ENCODE measurements around the gene DCAF7.

The DCAF7 gene

DNA sequence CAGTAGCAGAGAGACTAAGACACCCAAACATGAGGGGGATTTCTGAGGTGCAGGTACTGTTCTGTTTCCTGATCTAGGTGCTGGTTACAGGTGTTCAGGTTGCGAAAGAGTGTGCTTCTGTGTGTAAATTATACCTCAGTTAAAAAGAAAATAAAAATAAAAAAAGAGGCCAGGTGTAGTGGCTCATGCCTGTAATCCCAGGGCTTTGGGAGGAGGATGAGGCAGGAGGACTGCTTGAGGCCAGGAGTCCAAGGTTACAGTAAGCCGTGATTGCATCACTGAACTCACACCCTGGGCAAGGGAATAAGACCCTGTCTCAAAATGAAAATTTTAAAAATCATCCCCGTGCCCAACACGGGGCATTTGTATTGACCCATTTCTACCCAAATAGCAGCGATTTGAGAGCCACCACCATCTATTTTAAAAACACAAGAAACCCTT is 3.2 kb upstream of the DCAF7 start:
- TF ChIP-seq, protein P1, sequence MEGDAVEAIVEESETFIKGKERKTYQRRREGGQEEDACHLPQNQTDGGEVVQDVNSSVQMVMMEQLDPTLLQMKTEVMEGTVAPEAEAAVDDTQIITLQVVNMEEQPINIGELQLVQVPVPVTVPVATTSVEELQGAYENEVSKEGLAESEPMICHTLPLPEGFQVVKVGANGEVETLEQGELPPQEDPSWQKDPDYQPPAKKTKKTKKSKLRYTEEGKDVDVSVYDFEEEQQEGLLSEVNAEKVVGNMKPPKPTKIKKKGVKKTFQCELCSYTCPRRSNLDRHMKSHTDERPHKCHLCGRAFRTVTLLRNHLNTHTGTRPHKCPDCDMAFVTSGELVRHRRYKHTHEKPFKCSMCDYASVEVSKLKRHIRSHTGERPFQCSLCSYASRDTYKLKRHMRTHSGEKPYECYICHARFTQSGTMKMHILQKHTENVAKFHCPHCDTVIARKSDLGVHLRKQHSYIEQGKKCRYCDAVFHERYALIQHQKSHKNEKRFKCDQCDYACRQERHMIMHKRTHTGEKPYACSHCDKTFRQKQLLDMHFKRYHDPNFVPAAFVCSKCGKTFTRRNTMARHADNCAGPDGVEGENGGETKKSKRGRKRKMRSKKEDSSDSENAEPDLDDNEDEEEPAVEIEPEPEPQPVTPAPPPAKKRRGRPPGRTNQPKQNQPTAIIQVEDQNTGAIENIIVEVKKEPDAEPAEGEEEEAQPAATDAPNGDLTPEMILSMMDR (conservative IDR thresholded peaks at IDR 0.05), result no peak
- TF ChIP-seq ZFX (IDR thresholded peaks at IDR 0.05), result no peak
- H3K27ac ChIP-seq, result no peak overlapping the region

DNA sequence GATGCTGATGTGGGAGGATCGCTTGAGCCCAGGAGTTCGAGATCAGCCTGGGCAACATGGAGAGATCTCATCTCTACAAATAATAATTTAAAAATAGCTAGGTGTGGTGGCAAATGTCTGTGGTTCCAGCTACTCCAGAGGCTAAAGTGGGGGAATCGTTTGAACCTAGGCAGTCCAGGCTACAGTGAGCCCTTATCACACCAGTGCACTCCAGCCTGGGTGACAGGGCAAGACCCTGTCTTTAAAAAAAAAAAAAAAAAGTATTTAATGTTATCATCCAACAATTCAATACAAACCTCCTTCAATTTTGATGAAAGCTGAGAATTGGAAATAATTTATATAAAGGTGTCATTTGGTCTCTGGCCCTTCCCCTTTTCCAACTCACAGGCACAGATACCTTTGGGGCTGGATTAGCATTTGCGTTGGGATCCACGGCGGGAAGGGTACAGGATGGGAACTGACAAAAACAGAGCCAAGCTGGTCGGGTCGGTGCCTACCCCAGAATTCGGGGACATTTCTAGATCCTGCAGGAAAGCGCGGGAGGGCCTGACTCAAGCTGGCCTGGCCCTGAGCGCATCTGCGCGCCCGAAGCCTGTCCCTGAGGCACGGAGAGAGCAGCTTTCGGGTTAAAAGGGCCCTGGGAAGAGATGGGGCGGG is 860 bp upstream of the DCAF7 start:
- H3K27ac ChIP-seq, result peak overlapping the region; percentile 90

DNA sequence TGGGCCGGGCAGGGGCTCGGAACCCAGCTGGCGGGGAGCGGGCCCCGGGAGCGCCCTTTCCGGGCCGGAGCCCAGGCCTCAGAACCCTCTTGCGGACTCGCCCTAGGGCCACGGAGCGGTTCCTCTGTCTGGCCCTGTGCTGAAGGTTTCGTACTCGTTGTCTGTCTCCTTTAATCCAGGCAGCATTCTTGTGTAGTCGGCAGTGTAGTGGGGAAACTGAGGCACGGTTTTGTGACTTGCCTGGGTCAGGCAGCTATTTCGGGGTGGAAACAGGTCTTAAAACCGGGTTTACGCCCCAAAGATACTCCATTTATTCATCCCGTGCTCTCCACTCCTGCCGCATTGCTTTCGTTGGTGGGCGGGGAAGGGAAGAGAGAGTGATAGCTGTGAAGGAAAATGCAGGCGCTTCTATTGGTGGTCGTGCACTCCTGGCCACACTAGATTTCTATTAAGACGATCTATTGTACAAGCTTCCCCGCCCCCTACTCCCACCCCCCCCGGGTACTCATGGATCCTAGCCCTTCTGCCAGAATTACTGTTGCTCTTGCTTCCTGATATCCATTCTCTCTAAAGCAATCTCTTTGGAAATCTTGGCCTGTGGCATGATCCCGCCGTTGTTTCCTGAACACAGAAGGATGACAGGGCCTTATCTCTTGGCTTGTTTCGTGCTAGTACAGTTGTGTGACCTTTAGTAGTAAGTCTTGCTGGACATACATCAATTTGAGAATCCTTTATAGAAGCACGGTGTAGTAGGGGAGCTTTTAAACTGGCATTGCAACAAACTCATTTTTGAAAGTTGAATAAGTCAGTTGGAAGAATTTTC is 751 bp downstream of the DCAF7 start:
- H3K27ac ChIP-seq, result peak overlapping the region; percentile 90
- TF ChIP-seq, protein P1 (conservative IDR thresholded peaks at IDR 0.05), result no peak
- TF ChIP-seq ZFX (IDR thresholded peaks at IDR 0.05), result peak; percentile 70

More for the DNA sequence above, 860 bp upstream of the DCAF7 start:
- TF ChIP-seq ZFX (IDR thresholded peaks at IDR 0.05), result no peak
- TF ChIP-seq, protein P1 (conservative IDR thresholded peaks at IDR 0.05), result no peak

DNA sequence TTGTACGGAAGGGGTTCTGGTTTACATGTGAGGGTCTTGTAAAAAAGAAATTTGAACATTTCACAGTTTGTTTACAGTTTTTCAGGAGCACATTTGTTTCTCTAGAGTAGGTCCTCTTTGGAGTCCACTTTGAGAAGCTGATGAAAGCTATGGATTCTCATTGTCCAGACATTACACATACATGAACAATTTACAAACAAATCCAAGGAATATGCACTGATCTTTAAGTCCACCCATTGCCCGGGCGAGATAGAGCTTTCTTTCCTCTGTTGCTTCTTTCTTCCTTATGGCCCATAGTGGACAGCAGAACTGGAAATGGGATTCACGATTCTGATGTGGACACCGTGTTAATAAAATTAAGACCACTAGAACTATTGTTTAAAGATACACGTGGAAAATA is 1.9 kb downstream of the DCAF7 start:
- TF ChIP-seq, protein P1 (conservative IDR thresholded peaks at IDR 0.05), result no peak
- TF ChIP-seq ZFX (IDR thresholded peaks at IDR 0.05), result no peak

DNA sequence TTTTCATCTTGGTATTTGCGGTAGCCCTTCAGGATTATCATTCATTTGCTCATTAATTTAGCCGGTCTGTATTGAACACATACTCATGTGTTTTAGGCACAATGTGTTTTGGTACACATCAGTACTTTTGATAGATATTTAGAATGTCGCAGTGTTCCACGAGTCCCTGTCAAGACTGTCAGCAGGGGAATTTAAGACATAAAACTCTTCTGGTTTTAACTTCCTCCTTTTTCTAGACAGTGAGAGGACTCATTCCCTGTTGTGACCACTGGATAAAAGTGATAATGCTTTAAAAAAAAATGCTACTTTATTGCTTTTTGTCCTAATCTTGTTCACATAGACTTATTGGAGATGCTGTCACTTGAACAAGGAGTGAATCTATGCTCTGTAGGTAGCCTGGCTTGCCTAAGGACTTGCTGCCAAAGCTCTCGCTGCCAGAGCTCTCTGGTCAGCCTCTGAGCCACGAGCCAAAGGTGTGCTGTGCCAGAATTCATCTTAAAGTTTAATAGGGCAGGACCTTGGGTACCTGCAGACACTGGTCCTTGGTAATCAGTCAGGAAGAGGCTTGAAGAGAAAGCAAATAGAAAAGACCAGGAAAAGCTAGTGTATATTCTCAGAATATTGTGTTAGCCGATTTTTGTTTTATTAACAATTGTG is 5.4 kb downstream of the DCAF7 start:
- no peak overlapping the region for H3K27ac ChIP-seq
- TF ChIP-seq ZFX (IDR thresholded peaks at IDR 0.05), result no peak
- TF ChIP-seq, protein P1 (conservative IDR thresholded peaks at IDR 0.05), result no peak

More for the DNA sequence above, 1.9 kb downstream of the DCAF7 start:
- peak overlapping the region; percentile 90 for H3K27ac ChIP-seq

DNA sequence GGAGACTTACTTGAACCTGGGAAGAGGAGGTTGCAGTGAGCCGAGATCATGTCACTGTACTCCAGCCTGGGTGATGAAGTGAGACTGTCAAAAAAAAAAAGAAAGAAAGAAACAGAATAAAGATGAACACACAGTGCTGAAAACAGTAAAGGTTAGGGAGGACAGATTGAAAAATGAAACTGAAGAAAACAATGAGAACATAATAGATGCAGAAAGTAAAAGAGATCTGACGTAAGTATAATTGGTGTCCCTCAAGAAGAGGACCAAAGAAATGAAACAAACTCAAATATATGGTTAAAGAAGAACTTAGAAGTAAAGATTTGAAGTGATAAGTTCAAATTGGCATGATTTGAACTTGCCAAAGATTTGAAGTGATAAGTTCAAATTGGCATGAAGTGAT is 7.1 kb downstream of the DCAF7 start:
- TF ChIP-seq ZFX (IDR thresholded peaks at IDR 0.05), result no peak
- TF ChIP-seq, protein P1 (conservative IDR thresholded peaks at IDR 0.05), result no peak
- H3K27ac ChIP-seq, result no peak overlapping the region

DNA sequence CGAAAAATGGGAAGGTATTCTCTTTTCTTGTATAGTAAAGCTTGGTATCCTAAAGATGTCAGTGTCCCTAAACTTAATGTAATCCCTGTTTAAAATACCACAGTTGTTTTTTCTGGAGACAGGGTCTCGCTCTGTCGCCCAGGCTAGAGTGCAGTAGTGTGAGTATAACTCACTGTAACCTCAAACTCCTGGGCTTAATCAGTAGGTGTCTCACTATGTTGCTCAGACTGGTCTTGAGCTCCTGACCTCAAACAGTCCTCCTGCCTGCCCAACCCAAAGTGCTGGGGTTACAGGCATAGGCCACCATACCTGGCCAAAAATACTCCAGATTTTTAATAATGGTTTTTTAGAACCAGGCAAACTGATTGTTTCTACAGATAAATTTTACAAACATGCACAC is 8.2 kb downstream of the DCAF7 start:
- no peak overlapping the region for H3K27ac ChIP-seq
- TF ChIP-seq, protein P1 (conservative IDR thresholded peaks at IDR 0.05), result no peak
- no peak for TF ChIP-seq ZFX (IDR thresholded peaks at IDR 0.05)
